Stimulated activated CD4-positive, alpha-beta T cell treated with anti-CD3 and anti-CD28 coated beads, TNF-alpha, amount 100 ng/mL, for 24 hours (primary cell): Measurements from ENCODE around the gene DUS1L.

ENCODE experiments used
- DNase-seq, 3 experiments: peaks; one replicate each; pipeline ENCODE4 v3.0.0-alpha.2; 2020; ENCODE audit warnings: low read depth in 3 of 3

Gene DUS1L

GRCh38 chr17:82055023-82055964 is 10.3 kb downstream of the DUS1L start:
- no peak for DNase-seq

GRCh38 chr17:82054351-82055022 is 11.1 kb downstream of the DUS1L start:
- no peak for DNase-seq

- no peak for DNase-seq
Measured at GRCh38 chr17:82053556-82054263, 11.9 kb downstream of the DUS1L start.

- DNase-seq: no peak
Measured at GRCh38 chr17:82053130-82053529, 12.5 kb downstream of the DUS1L start.

GRCh38 chr17:82052638-82053059 is 13.0 kb downstream of the DUS1L start:
- DNase-seq: no peak

GRCh38 chr17:82051776-82052637 is 13.6 kb downstream of the DUS1L start, which contains the start of the genes GPS1 and RFNG:
TSS of gene GPS1 (plus strand) at chr17:82051898. CDS start at chr17:82051932, 34 bp downstream.
TSS of gene RFNG (minus strand) at chr17:82051811. CDS start at chr17:82051766, 45 bp downstream.
- peak; percentile 72 to 85 (median 72) for DNase-seq

- DNase-seq: no peak
Measured at GRCh38 chr17:82050761-82051641, 14.6 kb downstream of the DUS1L start.

GRCh38 chr17:82050152-82050760 is 15.3 kb downstream of the DUS1L start:
- no peak for DNase-seq

GRCh38 chr17:82049521-82049971 is 16.1 kb downstream of the DUS1L start:
- DNase-seq: no peak

- no peak for DNase-seq
Measured at GRCh38 chr17:82049106-82049505, 16.5 kb downstream of the DUS1L start.

- DNase-seq: no peak
Measured at GRCh38 chr17:82048571-82048971, 17.0 kb downstream of the DUS1L start.

GRCh38 chr17:82047914-82048570 is 17.6 kb downstream of the DUS1L start:
- no peak for DNase-seq

- DNase-seq: no peak
Measured at GRCh38 chr17:82047379-82047778, 18.2 kb downstream of the DUS1L start.

GRCh38 chr17:82046903-82047302 is 18.7 kb downstream of the DUS1L start:
- no peak for DNase-seq

- no peak for DNase-seq
Measured at GRCh38 chr17:82045936-82046484, 19.6 kb downstream of the DUS1L start.

- DNase-seq: no peak
Measured at GRCh38 chr17:82043507-82043906, 22.1 kb downstream of the DUS1L start.

- no peak for DNase-seq
Measured at GRCh38 chr17:82042649-82043048, 23.0 kb downstream of the DUS1L start.

- DNase-seq: no peak
Measured at GRCh38 chr17:82041144-82041814, 24.3 kb downstream of the DUS1L start.
